Thoracic aorta (tissue), 2 donors: ENCODE measurements around the gene ZFAND5. TPM values are rescaled to one million over a fixed set of nuclear protein-coding genes. Genes with fewer than 3 reads are reported as not detected.

Experiments
- ATAC-seq: fragments of 150-250 bp; one replicate; pipeline ENCODE4 v1.8.0; 2017; ENCODE audit warnings: low read depth; ENCODE audit not compliant: insufficient number of reproducible peaks, low FRiP score
- DNase-seq: peaks from one replicate; pipeline ENCODE4 v3.0.0-alpha.2; 2020; ENCODE audit warnings: low spot score
- H3K27ac ChIP-seq, 2 donors: fragments of 200-600 bp; sonication (generic); 1 replicate in 1 of 2; 2 replicates in 1 of 2; pipeline ENCODE4 v1.5.1; 2016; ENCODE audit warnings: mild to moderate bottlenecking in 2 of 2, moderate library complexity in 2 of 2
- H3K27me3 ChIP-seq: fragments of 200-600 bp; sonication (generic); replicated peaks from 2 replicates; pipeline ENCODE4 v1.6.0; 2016; ENCODE audit warnings: mild to moderate bottlenecking; ENCODE audit not compliant: insufficient read depth
- H3K36me3 ChIP-seq: fragments of 200-600 bp; sonication (generic); one replicate; pipeline ENCODE4 v1.5.1; 2016
- H3K4me1 ChIP-seq, 2 donors: fragments of 200-600 bp; sonication (generic); 1 replicate in 1 of 2; 2 replicates in 1 of 2; pipeline versions ENCODE4 v1.5.1 to v1.6.0; 2016; ENCODE audit warnings: low read depth in 2 of 2, mild to moderate bottlenecking in 1 of 2; ENCODE audit not compliant: control insufficient read depth in 1 of 2
- H3K4me3 ChIP-seq: fragments of 200-600 bp; sonication (generic); 2 replicates; pipeline ENCODE4 v1.5.1; 2016; ENCODE audit warnings: mild to moderate bottlenecking
- H3K9me3 ChIP-seq: fragments of 200-600 bp; sonication (generic); 2 replicates; pipeline ENCODE4 v1.5.1; 2016
- CTCF ChIP-seq: fragments of 200-600 bp; sonication (generic); IDR thresholded peaks from one replicate; pipeline ENCODE4 v1.5.1; 2019; ENCODE audit warnings: antibody characterized with exemption
- total RNA-seq, 2 donors: library from RNA; depleted of rRNA; stranded (reverse); fragments of >200 nt; gene quantifications; one replicate each; pipeline versions ENCODE4 v1.1.0 to v1.2.3, GENCODE V29; 2016

Gene ZFAND5
- total RNA-seq, 2 donors from 2014 or later: 160 to 195 TPM

GRCh38 chr9:72401396-72401795 is 36.4 kb upstream of the ZFAND5 start:
- Histone ChIP-seq H3K27me3 (no peaks in the 10 kb centered on the region), H3K4me1 (peaks cover 3 to 5% of the 10 kb centered on the region in 2 donors), H3K9me3 (no peaks in the 10 kb centered on the region), H3K4me3 (no peak overlapping the region), H3K27ac (no peak overlapping the region), H3K36me3 (no peaks in the 10 kb centered on the region)
- ATAC-seq (no peak), DNase-seq (no peak)
- TF ChIP-seq CTCF: no peak

GRCh38 chr9:72400866-72401265 is 35.9 kb upstream of the ZFAND5 start:
- H3K9me3 ChIP-seq: no peaks in the 10 kb centered on the region
- no peaks in the 10 kb centered on the region for H3K36me3 ChIP-seq
- peaks cover 4 to 10% of the 10 kb centered on the region in 2 donors for H3K4me1 ChIP-seq
- no peak overlapping the region for H3K27ac ChIP-seq
- no peak for TF ChIP-seq CTCF
- no peaks in the 10 kb centered on the region for H3K27me3 ChIP-seq
- DNase-seq: no peak
- no peak for ATAC-seq
- no peak overlapping the region for H3K4me3 ChIP-seq

DNA sequence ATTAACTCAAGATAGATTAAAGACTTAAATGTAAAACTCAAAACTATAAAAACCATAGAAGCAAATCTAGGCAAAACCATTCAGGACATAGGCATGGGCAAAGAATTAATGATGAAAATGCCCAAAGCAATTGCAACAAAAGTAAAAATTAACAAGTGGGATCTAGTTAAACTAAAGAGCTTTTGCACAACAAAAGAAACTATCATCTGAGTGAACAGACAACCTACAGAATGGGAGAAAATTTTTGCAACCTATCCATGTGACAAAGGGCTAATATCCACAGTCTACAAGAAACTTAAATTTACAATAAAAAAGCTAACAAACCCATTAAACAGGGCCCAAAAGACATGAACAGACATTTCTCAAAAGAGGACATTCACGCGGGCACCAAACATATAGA is 34.4 kb upstream of the ZFAND5 start:
- ATAC-seq: no peak
- Histone ChIP-seq H3K36me3 (no peaks in the 10 kb centered on the region), H3K9me3 (no peaks in the 10 kb centered on the region), H3K27ac (no peak overlapping the region), H3K4me3 (no peak overlapping the region), H3K27me3 (no peaks in the 10 kb centered on the region), H3K4me1 (peaks cover 4 to 10% of the 10 kb centered on the region in 2 donors)
- no peak for DNase-seq
- TF ChIP-seq CTCF: no peak

- Histone ChIP-seq H3K36me3 (no peaks in the 10 kb centered on the region), H3K4me3 (no peak overlapping the region), H3K27ac (no peak overlapping the region), H3K4me1 (peaks cover 4 to 10% of the 10 kb centered on the region in 2 donors), H3K27me3 (no peaks in the 10 kb centered on the region), H3K9me3 (no peaks in the 10 kb centered on the region)
- DNase-seq: no peak
- no peak for TF ChIP-seq CTCF
- no peak for ATAC-seq
Observed at GRCh38 chr9:72396247-72397091, 31.5 kb upstream of the ZFAND5 start.

- Histone ChIP-seq H3K27ac (no peak overlapping the region), H3K4me1 (peaks cover 4 to 10% of the 10 kb centered on the region in 2 donors), H3K27me3 (no peaks in the 10 kb centered on the region), H3K36me3 (no peaks in the 10 kb centered on the region), H3K4me3 (no peak overlapping the region), H3K9me3 (no peaks in the 10 kb centered on the region)
- ATAC-seq (no peak), DNase-seq (no peak)
- no peak for TF ChIP-seq CTCF
Observed at GRCh38 chr9:72394066-72394465, 29.1 kb upstream of the ZFAND5 start.
